HepG2 (cell line): ENCODE results near the gene SAPCD2. TPM values are rescaled to one million over a fixed set of nuclear protein-coding genes. Genes with fewer than 3 reads are reported as not detected.

ENCODE experiments used
- AGO2 ChIP-seq: fragments of 200-400 bp; formaldehyde crosslinking; optimal IDR thresholded peaks from 2 replicates; pipeline ENCODE3; 2017; ENCODE audit warnings: mild to moderate bottlenecking, low read depth, low read length, moderate library complexity
- ARNT2 ChIP-seq: sonication (generic); formaldehyde crosslinking; IDR thresholded peaks from 2 replicates; pipeline ENCODE4 v1.8.0; 2022; ENCODE audit warnings: mild to moderate bottlenecking, low read depth, missing genetic modification reagents, moderate library complexity
- CBFB ChIP-seq: sonication (generic); formaldehyde crosslinking; IDR thresholded peaks from 2 replicates; pipeline ENCODE4 v1.4.0; 2020; ENCODE audit warnings: missing genetic modification reagents
- IKZF4 ChIP-seq: sonication (generic); formaldehyde crosslinking; IDR thresholded peaks from 2 replicates; pipeline ENCODE4 v1.5.1; 2020; ENCODE audit warnings: borderline replicate concordance, mild to moderate bottlenecking, low read depth, missing genetic modification reagents; ENCODE audit errors: not compliant biosample characterization
- MIER3 ChIP-seq: IDR thresholded peaks from 2 replicates; pipeline ENCODE4 v1.6.1; 2016; ENCODE audit warnings: missing compliant biosample characterization, borderline replicate concordance
- RORA ChIP-seq: sonication (generic); formaldehyde crosslinking; IDR thresholded peaks from 2 replicates; pipeline ENCODE4 v1.5.0; 2020; ENCODE audit warnings: mild to moderate bottlenecking, missing genetic modification reagents, moderate library complexity
- SOX6 ChIP-seq, 2 experiments: fragments of 450-650 bp in 1 of 2; sonication (generic) in 1 of 2; formaldehyde crosslinking in 1 of 2; IDR thresholded peaks; 2 replicates each; pipeline versions ENCODE4 v1.4.0 to v1.6.1; 2017 to 2020; ENCODE audit warnings: antibody characterized with exemption in 1 of 2, mild to moderate bottlenecking in 1 of 2, missing genetic modification reagents in 1 of 2
- STAG1 ChIP-seq: sonication (generic); formaldehyde crosslinking; IDR thresholded peaks from 2 replicates; pipeline ENCODE4 v1.4.0; 2020; ENCODE audit warnings: missing genetic modification reagents
- ZGPAT ChIP-seq: IDR thresholded peaks from 2 replicates; pipeline ENCODE4 v1.6.1; 2016; ENCODE audit warnings: mild to moderate bottlenecking
- ZNF136 ChIP-seq: sonication (generic); formaldehyde crosslinking; IDR thresholded peaks from 2 replicates; pipeline ENCODE4 v1.8.1; 2022; ENCODE audit warnings: low read depth, mild to moderate bottlenecking, moderate library complexity, missing genetic modification reagents
- ZNF138 ChIP-seq: sonication (generic); formaldehyde crosslinking; IDR thresholded peaks from 2 replicates; pipeline ENCODE4 v1.5.0; 2020; ENCODE audit warnings: mild to moderate bottlenecking, low read depth, missing genetic modification reagents
- ZNF256 ChIP-seq: sonication (generic); formaldehyde crosslinking; conservative IDR thresholded peaks from 2 replicates; pipeline ENCODE4 v1.4.0; 2020; ENCODE audit warnings: missing genetic modification reagents
- ZNF597 ChIP-seq: sonication (generic); formaldehyde crosslinking; IDR thresholded peaks from 2 replicates; pipeline ENCODE4 v1.5.0; 2020; ENCODE audit warnings: missing genetic modification reagents
- ZNF609 ChIP-seq: sonication (generic); formaldehyde crosslinking; IDR thresholded peaks from 2 replicates; pipeline ENCODE4 v1.4.0; 2020; ENCODE audit warnings: mild to moderate bottlenecking, missing genetic modification reagents, borderline replicate concordance
- polyA plus RNA-seq, 8 experiments: library from polyadenylated mRNA; depleted of rRNA in 3 of 8; stranded (reverse) in 7 of 8; unstranded in 1 of 8; fragments of >200 nt; fragmentation: Illumina TruSeq in 4 of 8; extraction: Trizol in 4 of 8; gene quantifications; 2 replicates each; pipeline versions ENCODE4 v1.2.1 to v1.2.3, GENCODE V29; 2011 to 2016; ENCODE audit warnings: low read depth in 4 of 8, missing spikeins in 1 of 8, mixed read lengths in 1 of 8; ENCODE audit not compliant: insufficient read depth in 1 of 8
- total RNA-seq, 5 experiments: library from RNA; depleted of rRNA; stranded (reverse); fragments of >200 nt; fragmentation: Illumina TruSeq; extraction: Trizol; gene quantifications; 2 replicates each; pipeline ENCODE4 v1.2.3, GENCODE V29; 2016; ENCODE audit warnings: low read depth in 1 of 5

Gene SAPCD2
- total and polyA plus RNA-seq, 2 of the 13 experiments (the other 11 are each of a cell fraction or from before 2014, with no cell fraction given), result 21.9 to 42.8 TPM

GRCh38 chr9:137067860-137068538 lies 2.4 kb downstream of the SAPCD2 start (continued):
- no peak for TF ChIP-seq ZGPAT (CRISPR knock-in tag)
- TF ChIP-seq MIER3 (CRISPR knock-in tag), result no peak; the same call in 1 of the 2 replicates
- peak; percentile 68 for TF ChIP-seq STAG1 (CRISPR knock-in tag)
- no peak for TF ChIP-seq ZNF256 (CRISPR knock-in tag)
- TF ChIP-seq ARNT2 (CRISPR knock-in tag), result no peak
- TF ChIP-seq AGO2, result no peak
- TF ChIP-seq ZNF597 (CRISPR knock-in tag), result peak; percentile 46; the same call in 1 of the 2 replicates
- 0 out of 2 replicates have a peak, but pooled peaks have one; percentile 74 for TF ChIP-seq ZNF136 (CRISPR knock-in tag)
- no peak for TF ChIP-seq RORA (CRISPR knock-in tag)
- TF ChIP-seq IKZF4, result peak; percentile 83
- no peak for TF ChIP-seq ZNF609 (CRISPR knock-in tag)
- TF ChIP-seq SOX6 (IDR thresholded peaks at IDR 0.05), result no peak
- TF ChIP-seq SOX6 (CRISPR knock-in tag; IDR thresholded peaks at IDR 0.05), result peak; percentile 70
- no peak for TF ChIP-seq CBFB
- TF ChIP-seq ZNF138, result 0 out of 2 replicates have a peak, but pooled peaks have one; percentile 15
